Measurements from ENCODE around the gene ACOXL.
"Not testable (repeated sequence)": the region's sequence is repeated elsewhere in the genome, so short reads cannot be mapped to it uniquely, and the experiment has no call there.

Gene ACOXL

GRCh38 chr2:110855841-110856240 lies 123.5 kb downstream of the ACOXL start:
- DNase-seq (ENCODE audit: low read depth) = not testable (repeated sequence)

- no peak for DNase-seq (ENCODE audit: low read depth)
Measured at GRCh38 chr2:110858135-110858725, 125.9 kb downstream of the ACOXL start.

GRCh38 chr2:110858993-110859701 lies 126.8 kb downstream of the ACOXL start:
- no peak for DNase-seq (ENCODE audit: low read depth)

GRCh38 chr2:110860630-110861029 lies 128.3 kb downstream of the ACOXL start:
- no peak for DNase-seq (ENCODE audit: low read depth)

GRCh38 chr2:110861616-110862260 lies 129.4 kb downstream of the ACOXL start:
- no peak for DNase-seq (ENCODE audit: low read depth)

- DNase-seq (ENCODE audit: low read depth) = no peak
Measured at GRCh38 chr2:110863726-110864125, 131.4 kb downstream of the ACOXL start.

- no peak for DNase-seq (ENCODE audit: low read depth)
Measured at GRCh38 chr2:110864176-110864575, 131.8 kb downstream of the ACOXL start.

GRCh38 chr2:110864731-110865130 lies 132.4 kb downstream of the ACOXL start:
- DNase-seq (ENCODE audit: low read depth) = no peak

- no peak for DNase-seq (ENCODE audit: low read depth)
Measured at GRCh38 chr2:110865188-110865587, 132.8 kb downstream of the ACOXL start.

- no peak for DNase-seq (ENCODE audit: low read depth)
Measured at GRCh38 chr2:110866045-110866444, 133.7 kb downstream of the ACOXL start.

GRCh38 chr2:110866466-110866865 lies 134.1 kb downstream of the ACOXL start:
- no peak for DNase-seq (ENCODE audit: low read depth)

- no peak for DNase-seq (ENCODE audit: low read depth)
Measured at GRCh38 chr2:110867078-110867477, 134.7 kb downstream of the ACOXL start.

GRCh38 chr2:110868971-110869370 lies 136.6 kb downstream of the ACOXL start:
- no peak for DNase-seq (ENCODE audit: low read depth)

- DNase-seq (ENCODE audit: low read depth) = no peak
Measured at GRCh38 chr2:110869472-110870446, 137.4 kb downstream of the ACOXL start.

- DNase-seq (ENCODE audit: low read depth) = no peak
Measured at GRCh38 chr2:110870545-110870944, 138.2 kb downstream of the ACOXL start.

- no peak for DNase-seq (ENCODE audit: low read depth)
Measured at GRCh38 chr2:110871637-110872036, 139.3 kb downstream of the ACOXL start.

GRCh38 chr2:110872521-110872920 lies 140.1 kb downstream of the ACOXL start:
- DNase-seq (ENCODE audit: low read depth) = no peak

- DNase-seq (ENCODE audit: low read depth) = no peak
Measured at GRCh38 chr2:110873056-110873502, 140.7 kb downstream of the ACOXL start.

- DNase-seq (ENCODE audit: low read depth) = no peak
Measured at GRCh38 chr2:110873597-110874452, 141.5 kb downstream of the ACOXL start.

GRCh38 chr2:110874453-110875383 lies 142.3 kb downstream of the ACOXL start:
- DNase-seq (ENCODE audit: low read depth) = no peak

Measured in fibroblast of the conjunctiva (primary cell).